A673 (cell line): ENCODE data around the gene SEMA4G. TPM values are rescaled to one million over a fixed set of nuclear protein-coding genes. Genes with fewer than 3 reads are reported as not detected.

Experiments
- BruUV-seq: library from RNA; stranded (reverse); fragments of 400-500 nt; replicated peaks from 2 replicates; lab custom pipeline; 2021; lab: Mats Ljungman, UMichigan
- CTCF ChIA-PET: fragments of 300-600 bp; sonication (Branson Sonifier 250); formaldehyde crosslinking; loops from one replicate; lab custom pipeline; 2022; ENCODE audit warnings: antibody characterized with exemption; lab: Charles Lee
- POLR2A ChIA-PET: fragments of 300-600 bp; sonication (Branson Sonifier 250); formaldehyde crosslinking; loops from one replicate; lab custom pipeline; 2022; ENCODE audit warnings: antibody characterized with exemption; ENCODE audit not compliant: low non-redundant PET; lab: Charles Lee
- DNase-seq: peaks from one replicate; pipeline ENCODE4 v3.0.0-alpha.2; 2015; ENCODE audit warnings: low spot score
- H3K27ac ChIP-seq: fragments of 200-600 bp; sonication (generic); 2 replicates; pipeline ENCODE4 v1.5.1; 2016; ENCODE audit warnings: mixed run types, low read depth, mild to moderate bottlenecking, mixed read lengths, antibody characterized with exemption, low read length; ENCODE audit not compliant: poor library complexity, severe bottlenecking
- H3K27me3 ChIP-seq: fragments of 200-600 bp; sonication (generic); replicated peaks from 2 replicates; pipeline ENCODE4 v1.6.1; 2017; ENCODE audit warnings: mixed run types, low read depth, mild to moderate bottlenecking, mixed read lengths, antibody characterized with exemption, low read length; ENCODE audit not compliant: insufficient read depth, poor library complexity
- H3K36me3 ChIP-seq: fragments of 200-600 bp; sonication (generic); 2 replicates; pipeline ENCODE4 v1.6.1; 2016; ENCODE audit warnings: mixed run types, mild to moderate bottlenecking, mixed read lengths, antibody characterized with exemption, low read length; ENCODE audit not compliant: insufficient read depth, poor library complexity, severe bottlenecking
- H3K4me1 ChIP-seq: fragments of 200-600 bp; sonication (generic); 2 replicates; pipeline ENCODE4 v1.6.1; 2017; ENCODE audit warnings: mixed run types, mild to moderate bottlenecking, mixed read lengths, antibody characterized with exemption, low read length; ENCODE audit not compliant: insufficient read depth, poor library complexity, severe bottlenecking
- H3K4me3 ChIP-seq: fragments of 200-600 bp; sonication (generic); 2 replicates; pipeline ENCODE4 v1.5.1; 2016; ENCODE audit warnings: low read depth, mixed run types, mild to moderate bottlenecking, mixed read lengths, low read length; ENCODE audit not compliant: poor library complexity, severe bottlenecking
- H3K9me3 ChIP-seq: fragments of 200-600 bp; sonication (generic); 2 replicates; pipeline ENCODE4 v1.6.1; 2016; ENCODE audit warnings: mixed run types, low read depth, mild to moderate bottlenecking, mixed read lengths, antibody characterized with exemption, low read length; ENCODE audit not compliant: poor library complexity, severe bottlenecking
- CTCF ChIP-seq: fragments of 300-800, 200-600 bp; sonication (generic); conservative IDR thresholded peaks from 2 replicates; pipeline ENCODE4 v1.5.1; 2017; ENCODE audit warnings: low read depth, mild to moderate bottlenecking, antibody characterized with exemption, low read length, moderate library complexity, mixed read lengths
- EZH2 ChIP-seq: fragments of 200-600 bp; sonication (generic); IDR thresholded peaks from 2 replicates; pipeline ENCODE4 v1.6.1; 2017; ENCODE audit warnings: borderline replicate concordance, low read depth, mild to moderate bottlenecking, mixed read lengths, antibody characterized with exemption, low read length; ENCODE audit not compliant: poor library complexity, severe bottlenecking
- intact Hi-C: fragments of 100-400 bp; cut with micrococcal nuclease; formaldehyde crosslinking; loops from one replicate; pipeline ENCODE4 v1.10.0; 2022; ENCODE audit not compliant: unreplicated experiment
- total RNA-seq: library from RNA; stranded (reverse); gene quantifications from 2 replicates; pipeline ENCODE4 v1.2.3, GENCODE V29; 2021

SEMA4G gene
- total RNA-seq, 1 experiment from 2014 or later = 6.1 TPM

- no peaks in the 10 kb centered on the region for H3K9me3 ChIP-seq
- CTCF ChIA-PET = no interaction called here
- no peak for TF ChIP-seq CTCF
- TF ChIP-seq EZH2 = no peak
- H3K27ac ChIP-seq = no peak overlapping the region
- no peak for DNase-seq
- peaks cover 14% of the 10 kb centered on the region for H3K36me3 ChIP-seq
- POLR2A ChIA-PET = interaction anchor here (0.5 kb wide), 1 partner anchor 9 kb away, joined by 3 read pairs; no protein-coding TSS in a partner anchor
- no TSS peak for BruUV-seq
- intact Hi-C loops = no loop called here
- no peaks in the 10 kb centered on the region for H3K27me3 ChIP-seq
- H3K4me1 ChIP-seq = peaks cover 18% of the 10 kb centered on the region
- no peak overlapping the region for H3K4me3 ChIP-seq
Observed at GRCh38 chr10:100983868-100984671, 14.8 kb downstream of the SEMA4G start.

GRCh38 chr10:100984672-100985177 is 15.4 kb downstream of the SEMA4G start:
- ChIA-PET CTCF (no interaction called here), POLR2A (no interaction called here)
- no peaks in the 10 kb centered on the region for H3K27me3 ChIP-seq
- no peak overlapping the region for H3K4me3 ChIP-seq
- H3K9me3 ChIP-seq = no peaks in the 10 kb centered on the region
- TF ChIP-seq CTCF (no peak), EZH2 (no peak)
- no TSS peak for BruUV-seq
- no peak for DNase-seq
- H3K4me1 ChIP-seq = peaks cover 24% of the 10 kb centered on the region
- peaks cover 20% of the 10 kb centered on the region for H3K36me3 ChIP-seq
- intact Hi-C loops = no loop called here
- H3K27ac ChIP-seq = no peak overlapping the region

GRCh38 chr10:100985336-100985735 is 16.0 kb downstream of the SEMA4G start:
- CTCF ChIA-PET = no interaction called here
- Histone ChIP-seq H3K27me3 (no peaks in the 10 kb centered on the region), H3K4me3 (no peak overlapping the region), H3K27ac (no peak overlapping the region), H3K4me1 (peaks cover 24% of the 10 kb centered on the region), H3K36me3 (peaks cover 23% of the 10 kb centered on the region), H3K9me3 (no peaks in the 10 kb centered on the region)
- intact Hi-C loops = no loop called here
- TF ChIP-seq EZH2 (no peak), CTCF (no peak)
- no TSS peak for BruUV-seq
- no peak for DNase-seq
- POLR2A ChIA-PET = no interaction called here
